ENCODE results near the gene ADAM11. TPM values are rescaled to one million over a fixed set of nuclear protein-coding genes. Genes with fewer than 3 reads are reported as not detected.
"Not testable (repeated sequence)": the region's sequence is repeated elsewhere in the genome, so short reads cannot be mapped to it uniquely, and the experiment has no call there.

ADAM11 gene
- polyA plus RNA-seq, 1 donor (not counting 4 experiments of a cell fraction or from before 2014, with no cell fraction given) = 0.03 TPM

DNA sequence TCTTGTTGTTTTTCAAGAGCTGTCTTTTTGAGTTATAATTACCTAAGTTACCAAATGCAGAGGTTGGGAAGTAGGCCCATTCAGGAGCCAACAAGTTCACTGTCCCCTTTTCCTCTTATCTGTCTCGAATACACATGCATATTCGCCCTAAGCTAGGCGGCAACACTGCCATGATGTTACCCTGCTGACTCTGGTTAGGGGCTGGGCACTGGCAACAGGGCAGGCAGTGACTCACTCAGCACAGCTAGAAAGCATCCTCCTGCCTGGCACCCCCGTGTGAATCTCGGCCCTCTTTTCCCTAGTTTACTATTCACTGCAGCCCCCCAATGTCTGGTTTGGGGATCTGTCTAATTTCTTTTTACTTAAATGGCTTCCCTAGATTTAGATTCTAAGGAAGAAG lies 36.5 kb upstream of the ADAM11 start:
- Histone ChIP-seq H3K27me3 (ENCODE audit: control insufficient read depth, extremely low read depth, insufficient read depth, low read length) (no peaks in the 10 kb centered on the region), H3K9ac (ENCODE audit: control insufficient read depth, extremely low read depth, insufficient read depth, low read length) (no peak overlapping the region), H3K9me1 (ENCODE audit: control insufficient read depth, extremely low read depth, insufficient read depth, low read length) (no peaks in the 10 kb centered on the region), H3K4me2 (ENCODE audit: control insufficient read depth, extremely low read depth, insufficient read depth, low read depth, low read length) (no peak overlapping the region), H3K27ac (ENCODE audit: control insufficient read depth, insufficient read depth, low read length) (no peak overlapping the region), H3K4me1 (ENCODE audit: control insufficient read depth, extremely low read depth, insufficient read depth, low read length) (no peaks in the 10 kb centered on the region), H4K20me1 (ENCODE audit: control insufficient read depth, extremely low read depth, insufficient read depth, low read length) (no peaks in the 10 kb centered on the region), H3K36me3 (ENCODE audit: control insufficient read depth in 2 of 2, extremely low read depth in 1 of 2, insufficient read depth in 2 of 2, low read length in 2 of 2) (peaks cover 0 to 6% of the 10 kb centered on the region in 2 experiments), H2AFZ (ENCODE audit: control insufficient read depth, low read length) (no peak overlapping the region), H3K9me3 (ENCODE audit: control insufficient read depth, low read depth, low read length) (no peaks in the 10 kb centered on the region), H3K79me2 (ENCODE audit: control insufficient read depth, insufficient read depth, low read length) (no peaks in the 10 kb centered on the region), H3K4me3 (ENCODE audit: control insufficient read depth in 2 of 3, extremely low read depth in 1 of 3, insufficient read depth in 2 of 3, low read depth in 1 of 3, low read length in 3 of 3) (no peak overlapping the region)
- DNase-seq (ENCODE audit: low read depth, low spot score) (no peak), FAIRE-seq (no peak)
- no peak for TF ChIP-seq EZH2 (IDR thresholded peaks at IDR 0.05; ENCODE audit: low read length)
- TF ChIP-seq, protein P1, sequence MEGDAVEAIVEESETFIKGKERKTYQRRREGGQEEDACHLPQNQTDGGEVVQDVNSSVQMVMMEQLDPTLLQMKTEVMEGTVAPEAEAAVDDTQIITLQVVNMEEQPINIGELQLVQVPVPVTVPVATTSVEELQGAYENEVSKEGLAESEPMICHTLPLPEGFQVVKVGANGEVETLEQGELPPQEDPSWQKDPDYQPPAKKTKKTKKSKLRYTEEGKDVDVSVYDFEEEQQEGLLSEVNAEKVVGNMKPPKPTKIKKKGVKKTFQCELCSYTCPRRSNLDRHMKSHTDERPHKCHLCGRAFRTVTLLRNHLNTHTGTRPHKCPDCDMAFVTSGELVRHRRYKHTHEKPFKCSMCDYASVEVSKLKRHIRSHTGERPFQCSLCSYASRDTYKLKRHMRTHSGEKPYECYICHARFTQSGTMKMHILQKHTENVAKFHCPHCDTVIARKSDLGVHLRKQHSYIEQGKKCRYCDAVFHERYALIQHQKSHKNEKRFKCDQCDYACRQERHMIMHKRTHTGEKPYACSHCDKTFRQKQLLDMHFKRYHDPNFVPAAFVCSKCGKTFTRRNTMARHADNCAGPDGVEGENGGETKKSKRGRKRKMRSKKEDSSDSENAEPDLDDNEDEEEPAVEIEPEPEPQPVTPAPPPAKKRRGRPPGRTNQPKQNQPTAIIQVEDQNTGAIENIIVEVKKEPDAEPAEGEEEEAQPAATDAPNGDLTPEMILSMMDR (optimal IDR thresholded peaks at IDR 0.05 in 1 of 3, IDR thresholded peaks at IDR 0.05 in 1 of 3, conservative IDR thresholded peaks at IDR 0.05 in 1 of 3; ENCODE audit: extremely low read depth in 1 of 3, insufficient read depth in 2 of 3, low read length in 3 of 3) = no peak
- dilution Hi-C loops (cut with MboI; ENCODE audit: extremely low pct_ligation_motif_present, low sequenced_read_pairs) = no loop called here

DNA sequence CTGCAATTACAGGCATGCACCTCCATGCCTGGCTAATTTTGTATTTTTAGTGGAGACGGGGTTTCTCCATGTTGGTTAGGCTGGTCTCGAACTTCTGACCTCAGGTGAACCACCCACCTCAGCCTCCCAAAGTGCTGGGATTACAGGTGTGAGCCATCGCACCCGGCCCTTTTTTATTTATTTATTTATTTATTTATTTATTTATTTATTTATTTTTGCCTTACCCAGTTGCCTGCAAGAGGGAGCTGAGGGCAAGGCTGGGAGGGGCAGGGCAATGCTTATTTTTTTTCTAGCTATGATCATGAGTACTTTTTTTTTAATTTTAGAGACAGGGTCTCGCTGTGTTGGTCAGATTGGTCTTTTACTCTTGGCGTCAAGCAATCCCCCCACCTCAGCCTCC lies 32.7 kb upstream of the ADAM11 start:
- H3K4me2 ChIP-seq (ENCODE audit: control insufficient read depth, extremely low read depth, insufficient read depth, low read depth, low read length); H3K36me3 ChIP-seq (ENCODE audit: control insufficient read depth in 2 of 2, extremely low read depth in 1 of 2, insufficient read depth in 2 of 2, low read length in 2 of 2); H3K27me3 ChIP-seq (ENCODE audit: control insufficient read depth, extremely low read depth, insufficient read depth, low read length); H3K9me1 ChIP-seq (ENCODE audit: control insufficient read depth, extremely low read depth, insufficient read depth, low read length); DNase-seq (ENCODE audit: low read depth, low spot score); dilution Hi-C loops (cut with MboI; ENCODE audit: extremely low pct_ligation_motif_present, low sequenced_read_pairs); H2AFZ ChIP-seq (ENCODE audit: control insufficient read depth, low read length); H3K79me2 ChIP-seq (ENCODE audit: control insufficient read depth, insufficient read depth, low read length); H3K4me3 ChIP-seq (ENCODE audit: control insufficient read depth in 2 of 3, extremely low read depth in 1 of 3, insufficient read depth in 2 of 3, low read depth in 1 of 3, low read length in 3 of 3); H3K9me3 ChIP-seq (ENCODE audit: control insufficient read depth, low read depth, low read length); H3K4me1 ChIP-seq (ENCODE audit: control insufficient read depth, extremely low read depth, insufficient read depth, low read length); H4K20me1 ChIP-seq (ENCODE audit: control insufficient read depth, extremely low read depth, insufficient read depth, low read length); H3K27ac ChIP-seq (ENCODE audit: control insufficient read depth, insufficient read depth, low read length); H3K9ac ChIP-seq (ENCODE audit: control insufficient read depth, extremely low read depth, insufficient read depth, low read length); FAIRE-seq: not testable (repeated sequence)

DNA sequence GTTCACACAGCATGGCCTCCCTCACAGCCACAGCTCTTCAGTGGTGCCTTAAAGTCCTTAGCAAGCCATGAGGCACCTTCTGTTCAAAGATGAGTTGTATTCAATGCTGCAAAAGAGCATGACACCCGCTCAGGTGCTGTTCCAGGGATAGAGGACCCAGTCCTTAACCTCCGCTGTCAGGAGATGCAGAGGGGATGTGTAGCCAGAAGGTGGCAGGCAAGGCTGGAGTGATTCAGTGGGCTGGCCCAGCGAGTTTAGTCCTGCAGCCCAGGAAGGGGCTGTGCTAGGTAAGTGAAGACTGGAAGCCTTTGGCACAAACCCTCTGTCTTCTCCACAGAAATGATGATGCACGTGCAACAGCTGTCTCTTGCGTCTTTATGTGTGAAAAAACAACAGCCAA lies 25.0 kb upstream of the ADAM11 start:
- Histone ChIP-seq H3K27ac (ENCODE audit: control insufficient read depth, insufficient read depth, low read length) (no peak overlapping the region), H3K4me2 (ENCODE audit: control insufficient read depth, extremely low read depth, insufficient read depth, low read depth, low read length) (no peak overlapping the region), H4K20me1 (ENCODE audit: control insufficient read depth, extremely low read depth, insufficient read depth, low read length) (no peaks in the 10 kb centered on the region), H3K36me3 (ENCODE audit: control insufficient read depth in 2 of 2, extremely low read depth in 1 of 2, insufficient read depth in 2 of 2, low read length in 2 of 2) (peaks cover 0 to 22% of the 10 kb centered on the region in 2 experiments), H3K4me3 (ENCODE audit: control insufficient read depth in 2 of 3, extremely low read depth in 1 of 3, insufficient read depth in 2 of 3, low read depth in 1 of 3, low read length in 3 of 3) (no peak overlapping the region), H3K27me3 (ENCODE audit: control insufficient read depth, extremely low read depth, insufficient read depth, low read length) (no peaks in the 10 kb centered on the region), H2AFZ (ENCODE audit: control insufficient read depth, low read length) (no peak overlapping the region), H3K9ac (ENCODE audit: control insufficient read depth, extremely low read depth, insufficient read depth, low read length) (no peak overlapping the region), H3K9me3 (ENCODE audit: control insufficient read depth, low read depth, low read length) (no peaks in the 10 kb centered on the region), H3K4me1 (ENCODE audit: control insufficient read depth, extremely low read depth, insufficient read depth, low read length) (no peaks in the 10 kb centered on the region), H3K9me1 (ENCODE audit: control insufficient read depth, extremely low read depth, insufficient read depth, low read length) (no peaks in the 10 kb centered on the region), H3K79me2 (ENCODE audit: control insufficient read depth, insufficient read depth, low read length) (no peaks in the 10 kb centered on the region)
- dilution Hi-C loops (cut with MboI; ENCODE audit: extremely low pct_ligation_motif_present, low sequenced_read_pairs) = no loop called here
- no peak for TF ChIP-seq EZH2 (IDR thresholded peaks at IDR 0.05; ENCODE audit: low read length)
- TF ChIP-seq, protein P1 (optimal IDR thresholded peaks at IDR 0.05 in 1 of 3, IDR thresholded peaks at IDR 0.05 in 1 of 3, conservative IDR thresholded peaks at IDR 0.05 in 1 of 3; ENCODE audit: extremely low read depth in 1 of 3, insufficient read depth in 2 of 3, low read length in 3 of 3) = peak; percentile 51 to 68 (median 53)
- FAIRE-seq (peak; percentile 17), DNase-seq (ENCODE audit: low read depth, low spot score) (no peak)
